GM18873 (cell line): ENCODE results near the gene MAN2A2.
"Not testable (repeated sequence)": the region's sequence is repeated elsewhere in the genome, so short reads cannot be mapped to it uniquely, and the experiment has no call there.

Experiments used
- ATAC-seq: cut with Tn5 transposase; IDR thresholded peaks from one replicate; pipeline ENCODE4 v1.9.1; 2021; ENCODE audit warnings: mild to moderate bottlenecking, moderate library complexity, moderate number of reproducible peaks; ENCODE audit not compliant: unreplicated experiment, low FRiP score

The MAN2A2 gene

GRCh38 chr15:90882781-90883525 is 20.1 kb upstream of the MAN2A2 start:
- ATAC-seq = no peak

GRCh38 chr15:90883526-90883975 is 19.6 kb upstream of the MAN2A2 start:
- ATAC-seq = no peak

- no peak for ATAC-seq
Observed at GRCh38 chr15:90883976-90884718, 19.0 kb upstream of the MAN2A2 start, which contains the start of gene FES. Gene FES, plus strand, starts transcription at chr15:90884504. Its CDS starts 542 bp downstream, at chr15:90885046.

- no peak for ATAC-seq
Observed at GRCh38 chr15:90884719-90885431, 18.2 kb upstream of the MAN2A2 start.

GRCh38 chr15:90885432-90886290 is 17.4 kb upstream of the MAN2A2 start:
- ATAC-seq = no peak

- no peak for ATAC-seq
Observed at GRCh38 chr15:90886291-90886614, 16.8 kb upstream of the MAN2A2 start.

- ATAC-seq = no peak
Observed at GRCh38 chr15:90887037-90887481, 16.0 kb upstream of the MAN2A2 start.

GRCh38 chr15:90889313-90889730 is 13.8 kb upstream of the MAN2A2 start:
- no peak for ATAC-seq

- ATAC-seq = no peak
Observed at GRCh38 chr15:90889736-90890456, 13.2 kb upstream of the MAN2A2 start.

GRCh38 chr15:90890839-90891238 is 12.3 kb upstream of the MAN2A2 start:
- no peak for ATAC-seq

GRCh38 chr15:90891346-90891949 is 11.7 kb upstream of the MAN2A2 start:
- no peak for ATAC-seq

- no peak for ATAC-seq
Observed at GRCh38 chr15:90892023-90892422, 11.1 kb upstream of the MAN2A2 start.

- no peak for ATAC-seq
Observed at GRCh38 chr15:90892498-90893174, 10.5 kb upstream of the MAN2A2 start.

- ATAC-seq = no peak
Observed at GRCh38 chr15:90893175-90894090, 9.7 kb upstream of the MAN2A2 start.

- no peak for ATAC-seq
Observed at GRCh38 chr15:90895571-90896117, 7.5 kb upstream of the MAN2A2 start.

GRCh38 chr15:90897131-90897655 is 5.9 kb upstream of the MAN2A2 start:
- not testable (repeated sequence) for ATAC-seq
